T-helper 2 cell treated with Interferon-gamma antibody and Interleukin-4, amounts not matched to agents 5 μg/mL and 100 μg/mL, for 36 hours (primary cell): ENCODE data around the gene INPP4B.
"Not testable (repeated sequence)": the region's sequence is repeated elsewhere in the genome, so short reads cannot be mapped to it uniquely, and the experiment has no call there.

Source experiments
- DNase-seq: peaks from one replicate; pipeline ENCODE4 v3.0.0; 2021; ENCODE audit warnings: low spot score
- H3K27ac Mint-ChIP-seq: one replicate; pipeline ENCODE4 v1.8.0; 2021; ENCODE audit warnings: mild to moderate bottlenecking, mixed read lengths
- H3K27me3 Mint-ChIP-seq: one replicate; pipeline ENCODE4 v1.8.0; 2021; ENCODE audit warnings: low read depth, mixed read lengths
- H3K36me3 Mint-ChIP-seq: one replicate; pipeline ENCODE4 v1.8.0; 2021; ENCODE audit warnings: low read depth, mixed read lengths
- H3K4me1 Mint-ChIP-seq: one replicate; pipeline ENCODE4 v1.8.0; 2021; ENCODE audit warnings: low read depth, mixed read lengths
- H3K4me3 Mint-ChIP-seq: one replicate; pipeline ENCODE4 v1.8.0; 2022; ENCODE audit warnings: mild to moderate bottlenecking, moderate library complexity, mixed read lengths
- H3K9me3 Mint-ChIP-seq: one replicate; pipeline ENCODE4 v1.8.0; 2021; ENCODE audit warnings: mixed read lengths

The INPP4B gene

GRCh38 chr4:142540483-142540804 is 305.7 kb downstream of the INPP4B start:
- Mint-ChIP-seq H3K4me3 (no peak overlapping the region), H3K9me3 (no peaks in the 10 kb centered on the region), H3K27ac (no peak overlapping the region), H3K36me3 (peaks cover 3% of the 10 kb centered on the region), H3K27me3 (no peaks in the 10 kb centered on the region), H3K4me1 (peaks cover 31% of the 10 kb centered on the region)
- no peak for DNase-seq

- no peak for DNase-seq
- no peak overlapping the region for H3K27ac Mint-ChIP-seq
Observed at GRCh38 chr4:142539796-142540482, 306.2 kb downstream of the INPP4B start.

GRCh38 chr4:142535009-142535408 is 311.1 kb downstream of the INPP4B start:
- Mint-ChIP-seq H3K27me3 (no peaks in the 10 kb centered on the region), H3K4me1 (peaks cover 16% of the 10 kb centered on the region), H3K36me3 (peaks cover 3% of the 10 kb centered on the region), H3K9me3 (no peaks in the 10 kb centered on the region), H3K4me3 (no peak overlapping the region), H3K27ac (no peak overlapping the region)
- DNase-seq: no peak

More at GRCh38 chr4:142539796-142540482, 306.2 kb downstream of the INPP4B start:
- peaks cover 3% of the 10 kb centered on the region for H3K36me3 Mint-ChIP-seq
- no peak overlapping the region for H3K4me3 Mint-ChIP-seq
- H3K27me3 Mint-ChIP-seq: no peaks in the 10 kb centered on the region
- peaks cover 33% of the 10 kb centered on the region for H3K4me1 Mint-ChIP-seq
- H3K9me3 Mint-ChIP-seq: no peaks in the 10 kb centered on the region

GRCh38 chr4:142532054-142532453 is 314.0 kb downstream of the INPP4B start:
- Mint-ChIP-seq H3K36me3 (no peaks in the 10 kb centered on the region), H3K9me3 (peaks cover 11% of the 10 kb centered on the region), H3K27ac (no peak overlapping the region), H3K4me3 (no peak overlapping the region), H3K4me1 (peaks cover 13% of the 10 kb centered on the region), H3K27me3 (no peaks in the 10 kb centered on the region)
- DNase-seq: no peak

GRCh38 chr4:142530728-142531127 is 315.4 kb downstream of the INPP4B start:
- no peak for DNase-seq
- no peak overlapping the region for H3K4me3 Mint-ChIP-seq
- H3K36me3 Mint-ChIP-seq: no peaks in the 10 kb centered on the region
- H3K9me3 Mint-ChIP-seq: peaks cover 11% of the 10 kb centered on the region
- H3K4me1 Mint-ChIP-seq: peaks cover 10% of the 10 kb centered on the region
- no peaks in the 10 kb centered on the region for H3K27me3 Mint-ChIP-seq
- no peak overlapping the region for H3K27ac Mint-ChIP-seq

GRCh38 chr4:142528433-142528832 is 317.7 kb downstream of the INPP4B start:
- Mint-ChIP-seq H3K4me3 (no peak overlapping the region), H3K4me1 (peaks cover 8% of the 10 kb centered on the region), H3K9me3 (peaks cover 11% of the 10 kb centered on the region), H3K36me3 (no peaks in the 10 kb centered on the region), H3K27ac (no peak overlapping the region), H3K27me3 (no peaks in the 10 kb centered on the region)
- DNase-seq: no peak

- Mint-ChIP-seq H3K9me3 (peaks cover 8% of the 10 kb centered on the region), H3K4me1 (no peaks in the 10 kb centered on the region), H3K4me3 (no peak overlapping the region), H3K27me3 (no peaks in the 10 kb centered on the region), H3K36me3 (no peaks in the 10 kb centered on the region), H3K27ac (no peak overlapping the region)
- no peak for DNase-seq
Observed at GRCh38 chr4:142523111-142523510, 323.0 kb downstream of the INPP4B start.

GRCh38 chr4:142519342-142519741 is 326.8 kb downstream of the INPP4B start:
- Mint-ChIP-seq H3K27ac (no peak overlapping the region), H3K4me1 (no peaks in the 10 kb centered on the region), H3K27me3 (no peaks in the 10 kb centered on the region), H3K36me3 (no peaks in the 10 kb centered on the region), H3K9me3 (no peaks in the 10 kb centered on the region), H3K4me3 (no peak overlapping the region)
- no peak for DNase-seq

GRCh38 chr4:142516686-142517526 is 329.2 kb downstream of the INPP4B start:
- no peak overlapping the region for H3K27ac Mint-ChIP-seq
- no peaks in the 10 kb centered on the region for H3K4me1 Mint-ChIP-seq
- H3K4me3 Mint-ChIP-seq: no peak overlapping the region
- no peak for DNase-seq
- H3K9me3 Mint-ChIP-seq: no peaks in the 10 kb centered on the region
- H3K36me3 Mint-ChIP-seq: no peaks in the 10 kb centered on the region
- H3K27me3 Mint-ChIP-seq: no peaks in the 10 kb centered on the region

GRCh38 chr4:142512161-142512560 is 333.9 kb downstream of the INPP4B start:
- Mint-ChIP-seq H3K27me3 (no peaks in the 10 kb centered on the region), H3K27ac (no peak overlapping the region), H3K4me3 (no peak overlapping the region), H3K9me3 (no peaks in the 10 kb centered on the region), H3K36me3 (no peaks in the 10 kb centered on the region), H3K4me1 (no peaks in the 10 kb centered on the region)
- no peak for DNase-seq

GRCh38 chr4:142509881-142510280 is 336.2 kb downstream of the INPP4B start:
- Mint-ChIP-seq H3K4me1 (no peaks in the 10 kb centered on the region), H3K27ac (no peak overlapping the region), H3K9me3 (no peaks in the 10 kb centered on the region), H3K36me3 (no peaks in the 10 kb centered on the region), H3K27me3 (no peaks in the 10 kb centered on the region), H3K4me3 (no peak overlapping the region)
- no peak for DNase-seq

- not testable (repeated sequence) for H3K4me3 Mint-ChIP-seq, H3K27ac Mint-ChIP-seq, DNase-seq, H3K36me3 Mint-ChIP-seq, H3K9me3 Mint-ChIP-seq, H3K27me3 Mint-ChIP-seq, H3K4me1 Mint-ChIP-seq
Observed at GRCh38 chr4:142509381-142509780, 336.7 kb downstream of the INPP4B start.

GRCh38 chr4:142500966-142501365 is 345.1 kb downstream of the INPP4B start:
- no peaks in the 10 kb centered on the region for H3K27me3 Mint-ChIP-seq
- H3K4me1 Mint-ChIP-seq: peaks cover 2% of the 10 kb centered on the region
- H3K9me3 Mint-ChIP-seq: no peaks in the 10 kb centered on the region
- H3K36me3 Mint-ChIP-seq: no peaks in the 10 kb centered on the region
- DNase-seq: no peak
- no peak overlapping the region for H3K4me3 Mint-ChIP-seq
- H3K27ac Mint-ChIP-seq: no peak overlapping the region

GRCh38 chr4:142497606-142498005 is 348.5 kb downstream of the INPP4B start:
- Mint-ChIP-seq H3K4me1 (peaks cover 2% of the 10 kb centered on the region), H3K27me3 (no peaks in the 10 kb centered on the region), H3K27ac (no peak overlapping the region), H3K4me3 (no peak overlapping the region), H3K36me3 (peaks cover 6% of the 10 kb centered on the region), H3K9me3 (peaks cover 18% of the 10 kb centered on the region)
- no peak for DNase-seq
